ENCODE measurements around the gene APOLD1. TPM values are rescaled to one million over a fixed set of nuclear protein-coding genes. Genes with fewer than 3 reads are reported as not detected.
A peak's percentile ranks its signal among the peaks of the same experiment; 100 is the strongest.

APOLD1 gene
- total and polyA plus RNA-seq, 2 of the 8 experiments (the other 6 are each of a cell fraction or from before 2014, with no cell fraction given), result 0.12 to 0.71 TPM

DNA sequence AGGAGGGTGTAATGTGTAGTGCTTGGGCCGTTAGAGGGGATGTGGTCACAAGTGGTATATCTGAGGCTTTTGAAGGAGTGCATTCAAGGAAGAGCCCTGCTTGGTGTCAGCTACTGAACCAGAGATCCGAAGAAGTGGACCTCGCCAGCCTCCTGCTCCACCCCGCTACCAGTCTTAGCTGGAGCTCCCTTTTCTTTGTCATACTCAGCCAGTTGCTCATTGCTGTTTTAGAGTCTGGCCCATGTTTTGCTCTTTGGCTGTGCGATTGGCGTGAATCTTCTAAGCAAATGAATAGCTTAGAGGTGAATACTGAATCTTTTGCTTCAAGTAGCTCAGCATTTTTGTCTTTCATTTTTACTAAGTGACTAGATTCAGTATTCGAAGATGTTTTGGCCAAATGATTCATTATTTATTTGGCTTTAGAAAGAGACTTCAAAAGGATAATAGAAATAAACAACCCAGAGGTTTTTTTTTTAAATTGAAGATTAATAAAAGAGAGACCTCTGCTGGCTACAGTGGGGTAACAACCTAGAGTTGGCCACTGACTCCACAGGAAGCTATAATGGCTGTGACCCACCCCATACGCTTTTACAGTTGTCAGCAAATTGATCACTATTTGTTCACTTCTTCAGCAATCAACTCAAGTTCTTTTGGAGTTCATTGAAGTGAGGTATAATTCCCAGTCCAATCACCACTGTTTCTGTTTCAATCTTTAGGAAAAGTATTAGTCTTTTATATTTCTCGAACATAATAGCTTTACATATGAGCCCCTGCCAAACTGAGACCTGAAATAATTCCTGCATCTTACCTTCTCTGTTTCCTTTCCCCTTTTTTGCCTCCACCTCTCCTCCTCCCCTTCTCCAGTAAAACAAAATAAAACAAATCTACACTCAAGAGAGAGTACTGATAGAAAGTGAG lies 48.4 kb upstream of the APOLD1 start (continued):
- TF ChIP-seq CHD7 (IDR thresholded peaks at IDR 0.05; ENCODE audit: insufficient replicate concordance, low read length) (peak; percentile 42), FOSL1 (IDR thresholded peaks at IDR 0.05; ENCODE audit: insufficient read depth, low read depth, low read length) (no peak), RFX5 (IDR thresholded peaks at IDR 0.05; ENCODE audit: borderline replicate concordance, low read depth, low read length) (no peak), RAD21 (IDR thresholded peaks at IDR 0.05 in 1 of 2, conservative IDR thresholded peaks at IDR 0.05 in 1 of 2; ENCODE audit: low read depth in 2 of 2, low read length in 2 of 2) (peak; percentile 34 to 41)

Data from H1 (cell line).